ENCODE measurements around the gene AAK1.
"Not testable (repeated sequence)": the region's sequence is repeated elsewhere in the genome, so short reads cannot be mapped to it uniquely, and the experiment has no call there.

Gene AAK1

DNA sequence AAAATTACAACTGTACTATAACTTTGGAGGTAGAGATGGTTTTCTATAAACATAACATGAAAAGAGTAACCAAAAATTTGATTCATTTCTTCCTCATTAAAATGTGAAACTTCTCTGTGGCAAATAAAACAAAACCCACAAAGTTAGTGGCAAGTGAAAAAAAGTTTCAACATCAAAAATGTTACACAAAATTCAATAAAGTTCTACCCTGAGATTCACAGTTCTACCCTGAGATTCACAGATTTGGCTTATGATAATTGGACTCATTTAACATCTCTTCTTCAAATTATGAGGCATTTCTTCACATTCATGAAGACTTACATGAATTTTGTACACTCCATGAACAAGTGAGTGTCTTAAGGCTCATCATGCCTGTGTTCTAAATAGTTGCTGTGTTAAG, 51.0 kb downstream of the AAK1 start:
- no peak for DNase-seq

DNA sequence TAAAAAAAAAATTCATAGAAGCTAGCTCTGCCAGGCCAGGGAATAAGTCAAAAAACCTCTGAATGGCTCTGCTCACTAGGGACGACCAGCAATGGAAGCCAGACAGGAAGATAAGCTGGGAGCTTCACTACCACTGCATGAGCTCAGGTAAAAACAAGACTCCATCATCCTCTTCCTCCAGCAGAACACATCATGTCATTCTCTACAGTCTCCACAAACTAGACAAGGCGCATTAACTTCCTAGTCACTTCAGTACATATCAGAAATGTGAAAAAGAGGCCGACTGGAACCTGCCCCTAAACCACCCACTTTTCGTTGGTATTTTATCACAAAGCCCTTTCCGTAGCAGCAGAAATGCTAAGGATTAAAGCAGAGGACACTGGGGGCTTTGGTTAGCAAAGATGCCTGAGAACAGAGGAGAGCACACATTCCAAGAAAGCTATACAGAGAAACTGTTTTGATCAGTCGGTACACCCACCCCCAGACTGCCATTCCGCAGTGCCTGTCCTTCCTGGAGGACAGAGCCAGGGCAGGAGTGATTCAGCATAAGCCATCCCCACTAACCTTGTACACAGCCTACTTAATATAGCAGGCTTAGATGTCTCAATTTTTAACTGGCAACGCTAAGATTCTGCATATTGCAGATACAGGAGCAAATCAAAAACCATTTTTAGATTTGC, 53.4 kb downstream of the AAK1 start:
- no peak for DNase-seq

DNA sequence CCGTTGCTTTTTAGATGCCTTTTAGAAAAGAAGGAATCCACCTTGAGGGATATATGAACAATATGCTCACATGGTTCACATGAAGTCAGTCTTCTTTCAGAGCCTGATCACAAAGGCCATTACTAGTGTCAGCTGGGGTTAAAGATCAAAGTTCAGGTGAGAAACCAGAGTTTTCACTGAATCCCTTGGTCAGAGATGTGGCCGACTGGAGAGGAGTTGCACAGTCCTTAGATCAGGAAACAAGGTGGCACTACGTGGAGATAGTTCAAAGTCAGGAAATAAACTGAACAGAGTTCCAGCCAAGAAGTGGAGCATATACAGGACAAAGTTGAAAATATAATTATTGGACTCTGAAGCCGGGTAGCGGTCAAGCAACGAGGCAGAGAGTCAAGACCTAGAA, 54.6 kb downstream of the AAK1 start:
- no peak for DNase-seq

DNA sequence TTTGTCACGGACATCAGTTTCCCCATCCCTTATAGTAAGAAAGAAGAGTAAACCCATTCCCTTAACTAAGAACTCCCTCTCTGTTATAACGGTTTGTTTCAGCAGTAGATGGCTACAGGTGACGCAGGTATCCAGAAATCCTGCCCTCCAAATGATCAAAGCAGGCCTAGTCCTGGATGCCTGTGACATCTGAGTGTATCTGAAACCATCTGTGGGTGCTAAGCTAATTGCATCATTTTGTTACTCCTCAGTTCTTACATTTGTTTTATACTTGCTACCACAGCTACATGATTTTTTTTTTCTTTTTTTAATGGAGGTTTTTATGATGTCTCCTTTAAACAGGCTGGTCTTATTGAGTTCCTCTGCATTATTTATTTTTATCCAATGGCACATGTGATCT, 55.1 kb downstream of the AAK1 start:
- DNase-seq = no peak

DNA sequence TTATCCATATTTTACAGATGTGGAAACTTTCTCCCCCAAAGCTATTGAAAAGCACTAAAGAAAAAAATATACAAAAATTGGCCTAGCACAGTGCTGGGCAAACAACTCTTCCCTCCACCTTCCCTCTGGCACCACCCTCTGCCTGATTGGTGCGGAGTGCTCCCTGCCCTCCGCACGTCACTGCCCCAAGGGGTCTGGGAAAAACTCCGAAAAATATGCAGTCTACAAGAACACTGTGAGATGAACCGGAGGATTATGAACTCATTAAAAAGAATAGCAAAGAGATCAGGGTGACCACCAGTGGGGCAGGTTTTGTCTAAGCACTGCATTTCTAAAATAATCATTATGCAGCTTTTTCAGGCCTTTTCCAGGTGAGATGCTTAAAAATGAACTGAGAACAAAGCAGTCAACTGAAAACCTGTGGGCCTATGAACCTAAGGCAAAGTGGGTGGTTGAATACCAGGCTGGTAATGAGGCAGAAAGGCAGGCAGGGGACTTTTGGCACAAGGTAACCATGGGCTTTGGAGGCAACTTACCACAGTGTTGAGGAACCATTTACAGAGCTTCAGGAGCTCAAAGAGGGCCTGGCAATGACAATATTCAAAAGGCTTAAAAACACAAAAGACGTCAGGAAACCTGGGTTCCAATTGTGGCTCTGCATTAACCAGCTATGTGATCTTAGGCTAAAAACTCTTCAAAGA, 57.5 kb downstream of the AAK1 start:
- DNase-seq = no peak

DNA sequence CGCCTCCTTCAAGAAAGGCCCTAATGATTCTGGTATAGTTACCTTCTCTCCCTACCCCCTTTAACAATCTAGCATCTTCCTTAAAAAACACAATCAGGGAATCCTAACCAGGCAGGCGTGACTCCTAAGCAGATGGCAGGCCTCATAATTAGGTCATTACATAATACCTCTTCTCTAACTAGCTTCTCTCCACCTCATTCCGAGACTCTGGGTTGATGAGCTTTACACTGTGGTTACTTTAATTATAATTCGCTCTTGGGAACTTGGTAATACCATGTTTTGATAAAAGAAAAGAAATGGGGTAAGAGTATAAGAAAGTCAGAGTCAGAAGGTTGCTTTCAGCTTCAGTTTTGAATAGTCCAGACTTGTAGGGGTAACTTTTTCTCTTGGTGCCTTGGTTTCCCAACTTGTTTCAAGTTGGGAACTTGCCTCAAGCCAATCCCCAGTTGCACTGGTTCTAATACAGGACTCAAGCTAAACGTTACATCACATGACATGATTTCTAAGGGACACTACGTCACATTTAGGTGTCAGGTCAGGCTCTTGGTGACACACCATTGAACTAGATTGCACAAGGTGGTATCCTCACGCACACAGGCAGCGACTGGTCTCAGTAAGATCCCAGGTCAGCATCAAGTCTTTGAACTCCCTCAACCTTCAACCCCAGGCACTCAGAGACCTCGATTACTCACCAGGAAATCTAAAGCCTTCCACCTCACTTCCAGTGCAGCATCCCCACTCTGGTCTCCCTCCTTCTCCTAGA, 59.2 kb downstream of the AAK1 start:
- no peak for DNase-seq

DNA sequence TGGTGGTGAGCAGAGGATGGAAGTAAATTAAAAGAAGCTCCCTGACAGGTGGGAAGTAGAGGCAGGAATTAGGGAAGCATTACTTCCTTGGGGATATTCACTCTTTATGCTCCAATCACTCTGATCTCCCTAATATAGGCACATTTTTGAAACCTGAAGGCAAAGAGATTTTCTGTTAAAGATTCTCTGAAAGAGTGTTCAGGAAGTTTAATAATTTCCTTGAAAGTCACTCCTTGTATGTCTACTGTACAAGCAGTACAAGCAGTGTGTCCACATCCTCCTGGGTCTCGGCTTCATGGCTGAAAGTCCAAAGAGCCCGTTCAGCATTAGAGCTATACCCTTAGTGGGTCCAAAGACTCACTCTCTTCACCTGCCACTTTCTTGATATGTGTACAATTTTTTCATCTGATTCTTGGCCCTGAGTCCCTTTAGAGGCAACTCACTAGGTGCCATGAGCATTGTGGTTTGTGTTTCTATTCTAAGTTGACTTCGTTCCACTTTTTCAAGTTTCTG, 60.2 kb downstream of the AAK1 start:
- DNase-seq = no peak

DNA sequence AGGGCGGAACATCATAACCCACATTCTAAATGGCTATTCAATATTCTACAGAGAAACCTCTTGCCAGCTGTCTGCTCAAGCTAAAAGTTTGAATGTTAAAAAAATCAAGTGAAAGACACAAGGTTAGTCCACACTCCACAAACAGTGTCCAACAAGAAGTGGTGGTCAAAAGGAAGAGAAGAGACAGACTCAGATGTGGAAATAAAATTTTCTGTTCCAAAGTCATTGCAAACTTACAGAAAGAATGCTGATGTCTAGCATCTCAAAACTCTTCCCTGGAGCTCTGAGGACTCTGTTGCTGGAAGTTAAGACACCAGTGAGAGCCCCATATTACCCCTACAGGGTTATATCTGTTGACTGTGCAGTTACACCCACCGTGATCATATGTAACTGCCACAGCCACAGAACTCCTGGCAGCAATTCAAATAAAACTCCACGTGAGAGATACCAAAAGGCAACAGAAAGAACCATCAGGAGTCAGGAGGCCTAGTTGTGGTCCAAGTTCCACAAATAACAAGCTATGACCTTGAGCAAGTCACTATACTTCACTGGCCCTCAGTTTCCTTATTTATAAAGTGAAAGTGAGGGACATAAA, 60.9 kb downstream of the AAK1 start:
- DNase-seq = no peak

DNA sequence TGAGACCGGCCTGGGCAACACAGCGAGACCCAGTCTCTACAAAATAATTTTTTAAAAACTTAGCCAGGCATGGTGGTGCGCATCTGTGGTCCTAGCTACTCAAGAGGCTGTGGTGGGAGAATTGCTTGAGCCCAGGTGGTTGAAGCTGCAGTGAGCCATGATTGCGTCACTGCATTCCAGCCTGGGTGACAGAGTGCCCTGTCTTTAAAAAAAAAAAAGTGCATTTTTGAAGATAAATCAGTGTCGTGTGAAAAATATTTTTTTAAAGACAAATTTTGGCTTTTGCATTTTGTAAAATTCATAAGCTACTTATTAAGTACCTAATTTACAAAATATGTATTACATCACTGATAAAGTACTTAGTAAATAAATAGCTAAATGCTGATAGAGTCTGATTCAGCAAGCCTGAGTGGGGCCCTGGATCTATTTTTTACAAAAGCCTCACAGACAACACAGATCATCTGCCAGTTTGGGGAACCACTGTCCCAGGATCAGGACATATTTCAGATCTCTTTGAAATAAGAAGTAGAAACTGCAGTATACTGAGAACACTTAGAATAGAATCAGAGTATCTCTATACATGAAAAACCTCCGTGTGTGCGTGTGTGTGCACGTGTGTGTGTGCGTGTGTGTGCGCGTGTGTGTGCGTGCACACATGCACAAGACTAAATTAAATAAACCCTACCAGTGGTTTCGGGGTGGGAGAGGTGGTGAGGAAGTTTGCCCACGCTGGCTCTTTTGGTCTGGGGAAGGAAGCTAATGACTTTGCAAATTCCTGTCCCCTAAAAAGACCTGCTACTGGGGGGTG, 61.6 kb downstream of the AAK1 start:
- DNase-seq = no peak

DNA sequence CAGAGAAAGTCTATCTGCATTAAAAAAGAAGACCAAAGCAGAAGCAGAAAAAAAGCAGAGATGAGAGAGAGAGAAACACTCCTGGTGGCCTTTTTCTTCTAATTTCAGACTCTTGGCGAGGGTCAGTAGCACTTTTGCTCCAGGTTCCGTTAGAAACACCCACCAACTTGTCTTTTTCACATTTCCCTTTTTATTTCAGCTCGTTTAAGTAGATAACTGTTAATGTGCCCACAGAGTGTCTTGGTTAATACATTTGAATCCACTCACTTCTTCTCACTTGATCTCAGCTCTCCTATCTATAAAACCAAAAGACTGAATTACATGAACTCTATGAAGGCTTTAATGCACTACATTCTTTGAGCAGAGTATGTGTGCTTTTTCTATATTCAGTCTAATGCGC, 63.1 kb downstream of the AAK1 start:
- DNase-seq = no peak

DNA sequence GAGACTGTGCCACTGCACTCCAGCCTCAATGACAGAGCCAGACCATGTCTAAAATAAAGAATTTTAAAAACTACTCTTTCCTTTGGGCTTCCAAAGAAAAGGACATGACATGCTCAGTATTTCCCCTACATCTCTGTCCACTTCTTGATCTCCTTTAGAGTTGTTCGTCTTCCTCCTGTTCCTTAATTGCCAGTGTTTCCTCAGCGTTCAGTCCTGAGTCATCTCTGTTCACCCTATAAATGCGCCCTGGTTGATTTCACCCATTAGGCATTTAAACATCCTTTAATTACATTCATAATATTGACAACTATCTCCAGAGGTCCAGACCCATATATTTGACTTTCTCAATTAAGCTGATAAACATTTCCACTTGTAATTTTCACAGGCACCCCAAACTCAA, 64.0 kb downstream of the AAK1 start:
- no peak for DNase-seq

DNA sequence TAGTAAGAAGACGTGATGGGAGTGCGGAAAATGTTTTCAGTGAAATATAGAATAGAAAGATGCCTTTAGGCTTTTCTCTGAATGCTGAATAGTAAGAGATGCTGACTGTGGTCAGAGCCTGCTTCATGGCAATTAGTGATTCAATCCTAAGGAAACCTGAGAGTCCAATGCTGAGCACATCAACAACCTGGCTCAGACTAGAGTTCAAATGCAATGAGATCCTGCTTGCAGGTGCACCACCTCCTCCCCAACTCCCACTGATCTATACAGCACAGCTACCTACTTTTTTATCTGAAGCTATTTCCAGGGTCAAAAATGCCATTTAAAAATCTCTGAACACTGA, 65.4 kb downstream of the AAK1 start:
- DNase-seq = no peak

DNA sequence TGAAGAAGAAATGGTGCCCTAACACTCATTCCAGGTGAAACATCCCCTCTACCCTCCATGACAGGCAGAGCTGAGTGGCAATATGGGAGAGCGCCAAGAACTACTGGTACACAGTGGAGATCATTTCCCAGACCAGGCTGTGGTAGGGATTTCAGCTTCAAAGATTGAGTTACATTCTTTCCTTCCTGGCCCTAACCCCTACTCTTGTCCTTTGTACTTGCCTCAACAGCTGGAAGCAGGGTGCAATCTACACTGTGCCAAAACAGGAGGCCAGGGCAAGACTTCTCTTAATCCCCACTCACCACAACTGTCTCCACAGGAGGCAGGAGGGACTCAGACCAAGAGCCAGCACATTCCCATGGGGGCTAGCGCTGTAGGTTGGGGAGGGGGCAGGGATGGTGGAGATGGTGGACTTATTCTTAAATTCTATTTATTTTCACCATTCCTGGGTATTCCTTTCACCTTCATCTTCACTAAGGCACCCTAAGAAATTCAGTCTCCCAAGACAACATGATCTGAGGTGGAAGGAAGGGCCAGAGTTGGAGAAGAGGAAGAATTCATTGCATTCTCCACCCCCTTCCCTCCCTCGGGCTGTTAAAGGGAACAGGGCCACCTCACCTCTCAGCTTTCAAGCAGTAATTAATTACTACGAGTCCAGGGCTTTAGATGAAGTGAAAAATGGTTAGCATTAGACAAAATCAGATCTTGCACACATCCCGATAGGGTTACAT, 65.9 kb downstream of the AAK1 start:
- DNase-seq = no peak

DNA sequence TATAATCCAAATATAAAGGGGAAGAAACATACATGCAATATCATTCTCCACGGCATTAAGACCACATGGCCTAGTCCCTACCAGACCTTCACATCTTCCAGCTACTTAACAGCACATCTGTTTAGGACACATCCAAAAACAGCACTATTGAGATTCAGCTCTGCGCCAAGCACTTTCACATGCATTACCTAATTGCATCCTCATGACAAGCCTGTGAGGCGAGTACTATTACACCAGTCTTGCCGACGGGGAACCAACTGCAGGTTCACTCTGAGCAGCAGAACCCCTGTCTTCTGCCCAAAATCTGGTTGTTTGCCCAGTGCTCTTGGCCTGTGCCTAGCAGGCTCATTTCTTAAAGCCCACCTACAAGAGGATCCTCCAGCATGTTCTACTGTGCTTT, 66.7 kb downstream of the AAK1 start:
- DNase-seq = no peak

DNA sequence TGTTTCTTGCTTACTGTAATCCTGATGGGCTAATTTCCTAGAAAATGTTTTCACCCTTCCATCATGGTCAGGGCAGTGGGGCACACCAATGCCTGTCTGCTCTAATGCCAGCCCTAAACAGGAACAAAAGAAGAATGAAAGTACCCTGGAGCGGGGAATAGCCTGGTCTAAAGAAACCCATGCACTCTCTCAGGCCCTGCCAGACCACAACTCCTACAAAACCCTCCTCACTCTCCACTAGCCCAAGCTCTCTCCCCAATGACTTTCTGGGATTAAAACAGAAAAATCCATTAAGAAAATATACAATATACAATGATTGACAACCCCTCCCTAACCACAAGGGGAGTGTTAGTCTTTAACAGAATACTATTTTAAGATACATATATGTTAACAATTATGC, 67.6 kb downstream of the AAK1 start:
- DNase-seq = no peak

DNA sequence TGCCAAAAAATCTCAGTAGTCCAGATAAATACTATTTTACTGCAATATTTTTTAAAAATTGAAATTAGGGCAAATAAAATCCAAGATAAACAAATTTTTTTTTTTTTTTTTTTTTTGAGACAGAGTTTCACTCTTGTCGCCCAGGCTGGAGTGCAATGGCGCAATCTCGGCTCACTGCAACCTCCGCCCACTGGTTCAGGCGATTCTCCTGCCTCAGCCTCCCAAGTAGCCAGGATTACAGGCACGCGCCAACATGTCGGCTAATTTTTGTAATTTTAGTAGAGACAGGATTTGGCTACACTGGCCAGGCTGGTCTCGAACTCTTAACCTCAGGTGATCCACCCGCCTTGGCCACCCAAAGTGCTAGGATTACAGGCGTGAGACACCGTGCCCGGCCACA, 68.2 kb downstream of the AAK1 start:
- DNase-seq = not testable (repeated sequence)

DNA sequence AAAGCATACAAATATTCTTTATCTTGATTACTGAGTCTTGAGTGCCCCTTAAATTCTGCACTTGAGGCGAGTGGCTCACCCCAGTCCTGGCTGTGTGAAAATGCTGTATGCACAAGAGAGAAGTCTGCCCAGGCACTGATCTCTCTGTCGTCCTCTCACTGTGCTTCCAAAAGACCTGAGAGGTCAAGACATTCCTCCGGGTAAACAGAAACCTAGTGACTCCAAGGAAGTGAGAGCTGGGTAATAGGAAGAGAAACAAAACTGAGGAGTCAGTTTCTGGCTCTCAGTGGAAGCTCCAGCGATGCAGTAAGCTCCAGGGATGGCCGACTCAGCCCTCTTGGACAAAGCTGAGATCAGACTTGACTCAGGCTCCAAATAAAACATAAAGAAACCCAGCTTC, 70.9 kb downstream of the AAK1 start:
- DNase-seq = no peak

DNA sequence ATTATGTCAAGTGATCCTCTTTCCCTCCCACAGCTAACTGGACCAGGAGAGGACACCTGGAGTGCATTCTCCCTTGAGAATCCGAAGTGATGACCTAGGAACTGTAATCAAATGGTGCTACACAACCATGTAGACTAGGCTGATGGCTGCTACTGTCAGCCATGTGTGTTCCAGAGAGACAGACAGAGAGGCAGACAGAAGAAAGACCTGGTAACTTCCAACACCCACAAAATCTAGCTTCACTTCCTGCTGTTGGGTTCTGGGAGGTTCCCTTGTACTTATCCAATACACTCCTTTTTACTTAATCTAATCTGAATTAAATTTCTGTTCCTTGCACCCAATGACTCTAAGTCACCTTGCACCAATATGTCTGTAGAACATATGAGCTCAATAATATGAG, 72.3 kb downstream of the AAK1 start:
- DNase-seq = no peak

DNA sequence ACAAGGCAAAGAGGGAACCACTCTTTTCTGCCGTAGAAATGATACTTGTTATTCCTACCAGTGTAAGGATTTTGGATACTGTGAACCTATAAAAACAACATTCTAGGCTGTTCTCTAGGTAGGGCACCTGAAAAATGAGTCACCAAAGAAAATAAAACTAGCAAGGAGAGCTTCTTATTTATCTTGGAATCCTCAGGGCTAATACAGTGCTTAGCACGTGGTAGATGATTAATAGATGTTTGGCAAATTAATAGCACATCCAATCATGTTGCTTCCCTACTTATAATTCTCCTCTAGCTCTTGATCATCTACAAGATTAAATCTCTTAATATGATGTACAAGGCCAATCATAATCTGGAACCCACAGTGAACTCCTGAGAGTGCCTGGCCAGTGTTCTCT, 73.1 kb downstream of the AAK1 start:
- DNase-seq = no peak

DNA sequence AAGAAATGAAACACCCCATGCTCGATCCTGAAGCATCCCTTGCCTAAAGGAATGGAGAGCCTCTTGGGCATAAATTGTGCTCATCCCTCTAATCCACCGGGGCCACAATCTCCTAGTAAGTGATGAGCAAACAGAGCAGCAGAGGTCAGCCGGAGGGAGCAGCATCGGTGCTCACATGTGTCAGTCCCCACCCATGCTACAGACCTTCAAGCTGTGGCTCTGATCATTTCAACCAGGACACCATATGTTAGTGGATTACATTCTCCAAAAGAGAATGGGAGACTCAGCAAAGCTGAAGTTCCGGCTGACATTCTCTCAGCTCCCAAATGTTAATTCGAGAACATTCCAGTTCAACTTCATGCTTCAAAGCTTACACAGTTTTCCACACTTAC, 75.6 kb downstream of the AAK1 start:
- no peak for DNase-seq

DNA sequence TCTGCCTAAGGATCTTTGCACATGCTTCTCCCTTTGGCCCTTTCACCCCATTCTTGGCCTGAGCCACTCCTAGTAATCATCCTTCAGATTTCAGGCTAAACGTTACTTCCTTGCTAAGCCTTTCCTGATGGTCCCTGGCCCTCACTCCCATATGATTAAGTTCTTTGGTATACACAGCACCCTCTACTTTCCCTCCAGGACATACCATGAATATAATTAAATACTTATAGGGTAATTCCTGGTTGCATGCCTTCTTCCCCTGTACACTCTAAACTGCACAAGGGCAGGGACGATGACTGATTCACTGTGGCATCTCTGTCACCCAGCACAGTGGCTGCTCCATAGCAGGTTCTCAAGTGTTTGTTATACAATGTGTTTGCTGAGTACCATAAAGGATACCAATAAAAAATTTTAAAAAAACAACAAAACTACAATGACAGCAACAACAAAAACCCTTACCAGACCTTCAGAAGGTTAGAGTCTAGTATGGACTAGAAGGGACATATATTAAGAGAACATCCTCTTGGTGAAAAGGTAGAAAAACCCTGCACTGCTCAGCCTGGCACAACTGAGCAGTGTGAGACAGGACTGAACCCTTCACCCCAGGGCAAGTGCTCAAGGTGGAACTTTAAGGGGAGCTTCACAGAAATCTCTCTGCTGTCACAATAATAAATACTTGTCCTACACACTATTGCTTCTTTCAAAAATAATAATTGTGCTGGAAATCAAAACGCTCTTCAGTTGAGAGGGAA, 76.2 kb downstream of the AAK1 start:
- no peak for DNase-seq

All from stimulated activated naive CD4-positive, alpha-beta T cell treated with Interleukin-2 at 50 U/mL for 16 hours (primary cell).